Ovary (tissue), 9 donors: ENCODE results near the gene KRT82. TPM values are rescaled to one million over a fixed set of nuclear protein-coding genes. Genes with fewer than 3 reads are reported as not detected.

Experiments
- DNase-seq, 5 donors: peaks; one replicate each; pipeline ENCODE4 v3.0.0-alpha.2; 2019 to 2020
- H3K27ac ChIP-seq, 2 donors: fragments of 200-600 bp; one replicate each; pipeline versions ENCODE4 v1.5.1 to v1.8.0; 2019 to 2022
- H3K27me3 ChIP-seq: fragments of 200-600 bp; one replicate; pipeline ENCODE4 v1.8.0; 2022
- H3K36me3 ChIP-seq: fragments of 200-600 bp; sonication (generic); one replicate; pipeline ENCODE4 v1.5.1; 2019
- H3K4me1 ChIP-seq: one replicate; pipeline ENCODE4 v1.8.1; 2013; ENCODE audit warnings: mild to moderate bottlenecking, moderate library complexity; ENCODE audit not compliant: insufficient read depth
- H3K4me3 ChIP-seq: fragments of 200-600 bp; sonication (generic); one replicate; pipeline ENCODE4 v1.5.1; 2017
- H3K9me3 ChIP-seq, 2 donors: fragments of 200-600 bp in 1 of 2; sonication (generic) in 1 of 2; one replicate each; pipeline versions ENCODE4 v1.5.1 to v1.8.1; 2013 to 2019; ENCODE audit warnings: mild to moderate bottlenecking in 1 of 2, moderate library complexity in 1 of 2
- EP300 ChIP-seq: sonication (generic); formaldehyde crosslinking; IDR thresholded peaks from one replicate; pipeline ENCODE4 v1.6.1; 2017; ENCODE audit warnings: antibody characterized with exemption
- POLR2A ChIP-seq: fragments of 450-650 bp; IDR thresholded peaks from one replicate; pipeline ENCODE4 v1.6.1; 2017; ENCODE audit warnings: antibody characterized with exemption, mild to moderate bottlenecking, moderate library complexity
- WGBS, 3 donors: extraction: QIAGEN DNeasy Blood & Tissue Kit in 1 of 3; methylation state at CpG; one replicate each; pipeline versions ENCODE4 v1.1.5 to v1.1.7; 2013 to 2017; 5-methylcytosine and 5-hydroxymethylcytosine counted together
- intact Hi-C, 4 donors: fragments of 100-400 bp; cut with DNase I; formaldehyde crosslinking; loops; one replicate each; pipeline versions ENCODE4 v1.11.0 to v1.15.1; 2022 to 2023
- polyA plus RNA-seq, 2 donors: library from polyadenylated mRNA; stranded (reverse); fragments of 200-250 nt in 1 of 2; fragments of 350-450 nt in 1 of 2; fragmentation: Illumina TruSeq in 1 of 2; extraction: RNeasy Lipid Tissue Mini Kit (QIAGEN cat#74804) in 1 of 2; gene quantifications; one replicate each; pipeline ENCODE4 v1.2.3, GENCODE V29; 2013 to 2014
- total RNA-seq, 7 donors: library from RNA; depleted of rRNA in 2 of 7; stranded (reverse); fragments of >200 nt in 2 of 7; fragmentation: NEBNext Ultra II Directional in 3 of 7; extraction: Animal tissue kit (Norgen Biotek cat#: 25700) in 3 of 7; gene quantifications; one replicate each; pipeline versions ENCODE4 v1.1.0 to v1.2.4, GENCODE V29; 2016 to 2023
- TF ChIP-seq, protein P1 (sequence below), 3 donors: fragments of 450-650 bp in 2 of 3; fragments of 200-600 bp in 1 of 3; IDR thresholded peaks; one replicate each; pipeline versions ENCODE4 v1.5.1 to v1.8.0; 2016 to 2022; ENCODE audit warnings: antibody characterized with exemption in 3 of 3, mild to moderate bottlenecking in 1 of 3
- donor health status: DM: no; HTN: no; CAD: no; lungs with moderate emphysema.
- donor health status: DM: no; HTN: no; CAD: no.
- donor health status: Bipolar disorder and iron deficiency.
- donor health status: DM: yes; HTN: yes; CAD: no.
- donor health status: DM: no; HTN: no; CAD: no.
- donor health status: DM: yes; HTN: yes; CAD: no.

The KRT82 gene
- total and polyA plus RNA-seq, 9 donors, result not detected

GRCh38 chr12:52372216-52373154 is 33.6 kb downstream of the KRT82 start:
- TF ChIP-seq EP300 (no peak), POLR2A (no peak)
- TF ChIP-seq, protein P1, sequence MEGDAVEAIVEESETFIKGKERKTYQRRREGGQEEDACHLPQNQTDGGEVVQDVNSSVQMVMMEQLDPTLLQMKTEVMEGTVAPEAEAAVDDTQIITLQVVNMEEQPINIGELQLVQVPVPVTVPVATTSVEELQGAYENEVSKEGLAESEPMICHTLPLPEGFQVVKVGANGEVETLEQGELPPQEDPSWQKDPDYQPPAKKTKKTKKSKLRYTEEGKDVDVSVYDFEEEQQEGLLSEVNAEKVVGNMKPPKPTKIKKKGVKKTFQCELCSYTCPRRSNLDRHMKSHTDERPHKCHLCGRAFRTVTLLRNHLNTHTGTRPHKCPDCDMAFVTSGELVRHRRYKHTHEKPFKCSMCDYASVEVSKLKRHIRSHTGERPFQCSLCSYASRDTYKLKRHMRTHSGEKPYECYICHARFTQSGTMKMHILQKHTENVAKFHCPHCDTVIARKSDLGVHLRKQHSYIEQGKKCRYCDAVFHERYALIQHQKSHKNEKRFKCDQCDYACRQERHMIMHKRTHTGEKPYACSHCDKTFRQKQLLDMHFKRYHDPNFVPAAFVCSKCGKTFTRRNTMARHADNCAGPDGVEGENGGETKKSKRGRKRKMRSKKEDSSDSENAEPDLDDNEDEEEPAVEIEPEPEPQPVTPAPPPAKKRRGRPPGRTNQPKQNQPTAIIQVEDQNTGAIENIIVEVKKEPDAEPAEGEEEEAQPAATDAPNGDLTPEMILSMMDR (IDR thresholded peaks at IDR 0.05), result peak in 1 of 3 donors; percentile 59
- Histone ChIP-seq H3K36me3 (no peaks in the 10 kb centered on the region), H3K27ac (no peak overlapping the region), H3K27me3 (no peaks in the 10 kb centered on the region), H3K9me3 (no peaks in the 10 kb centered on the region), H3K4me3 (no peak overlapping the region), H3K4me1 (peaks cover 7% of the 10 kb centered on the region)
- 30 to 37% (median 30%) methylated on average over 10 of the region's 10 CpGs for WGBS, 3 donors
- intact Hi-C loops, result loop anchor here in 1 of 4 donors (5.0 kb wide), 1 partner anchor 505 kb away; no protein-coding TSS in a partner anchor
- peak; percentile 56 to 84 (median 64) for DNase-seq

DNA sequence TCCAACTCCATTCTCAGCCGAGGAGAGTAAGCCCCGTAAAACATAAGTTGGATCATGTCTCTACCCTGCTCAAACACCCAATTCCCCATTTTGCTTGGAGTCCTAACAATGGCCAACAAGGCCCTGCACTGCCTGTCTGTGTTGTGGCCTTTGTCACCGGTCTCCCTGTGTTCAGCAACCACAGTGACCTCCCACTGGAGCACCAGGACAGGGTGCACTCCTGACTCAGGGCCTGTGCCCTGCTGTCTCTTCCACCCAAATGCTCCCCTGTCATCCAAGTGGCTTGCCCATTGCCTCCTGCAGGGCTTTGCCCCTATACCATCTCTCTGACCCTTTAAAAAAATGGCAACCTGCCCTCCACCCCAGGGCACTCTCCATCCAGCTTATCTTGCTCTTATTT is 34.4 kb downstream of the KRT82 start:
- no peak for TF ChIP-seq EP300
- TF ChIP-seq POLR2A, result no peak
- TF ChIP-seq, protein P1 (IDR thresholded peaks at IDR 0.05), result no peak
- 60 to 66% (median 65%) methylated on average over 3 of the region's 3 CpGs for WGBS, 3 donors
- no peak for DNase-seq
- no peak overlapping the region for H3K27ac ChIP-seq
- H3K4me3 ChIP-seq, result no peak overlapping the region
- peaks cover 7% of the 10 kb centered on the region for H3K4me1 ChIP-seq
- H3K27me3 ChIP-seq, result no peaks in the 10 kb centered on the region
- no peaks in the 10 kb centered on the region for H3K9me3 ChIP-seq
- H3K36me3 ChIP-seq, result no peaks in the 10 kb centered on the region
- intact Hi-C loops, result loop anchor here in 1 of 4 donors (5.0 kb wide), 1 partner anchor 506 kb away; no protein-coding TSS in a partner anchor

DNA sequence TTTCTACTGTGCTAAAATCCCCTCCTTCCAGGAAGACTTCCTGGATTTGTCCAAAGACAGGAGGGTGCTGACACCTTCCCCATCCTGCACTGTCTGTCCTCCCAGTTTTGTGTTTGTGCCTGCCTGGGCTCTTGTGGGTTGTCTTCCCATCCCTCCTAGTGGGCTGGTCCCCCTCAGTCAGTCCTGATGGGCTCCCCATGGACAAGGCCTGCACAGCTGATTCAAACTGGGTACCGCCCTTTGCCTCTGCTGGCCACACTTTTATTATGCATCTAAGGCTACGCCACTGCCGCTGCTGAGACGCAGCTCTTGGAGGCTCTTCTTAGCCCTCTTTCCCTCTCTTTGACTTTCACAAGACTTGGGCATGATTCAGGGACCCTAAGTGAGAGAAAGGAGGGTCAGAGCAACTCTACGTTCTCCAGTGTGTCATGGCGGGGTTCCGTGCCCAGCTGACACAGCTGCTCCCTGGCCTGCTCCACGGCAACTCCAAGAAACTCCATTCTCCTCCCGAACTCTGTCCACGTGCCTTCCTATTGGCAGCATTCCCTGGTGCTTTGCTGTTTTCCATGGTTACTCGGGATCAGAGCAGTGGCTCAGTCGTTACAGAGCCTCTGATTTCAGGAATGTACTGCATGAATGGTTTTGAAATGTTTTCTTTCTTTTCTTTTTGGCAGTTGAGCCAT is 35.1 kb downstream of the KRT82 start:
- Histone ChIP-seq H3K9me3 (no peaks in the 10 kb centered on the region), H3K4me1 (peaks cover 7% of the 10 kb centered on the region), H3K27me3 (no peaks in the 10 kb centered on the region), H3K27ac (no peak overlapping the region), H3K36me3 (no peaks in the 10 kb centered on the region), H3K4me3 (no peak overlapping the region)
- no peak for TF ChIP-seq EP300
- TF ChIP-seq POLR2A, result no peak
- peak; percentile 22 to 57 (median 33) for DNase-seq
- intact Hi-C loops, result loop anchor here in 1 of 4 donors (5.0 kb wide), 1 partner anchor 506 kb away; no protein-coding TSS in a partner anchor
- 27 to 34% (median 33%) methylated on average over 12 of the region's 12 CpGs for WGBS, 3 donors

GRCh38 chr12:52369809-52370208 is 36.3 kb downstream of the KRT82 start:
- Histone ChIP-seq H3K4me3 (no peak overlapping the region), H3K9me3 (no peaks in the 10 kb centered on the region), H3K27ac (no peak overlapping the region), H3K36me3 (no peaks in the 10 kb centered on the region), H3K4me1 (peaks cover 7% of the 10 kb centered on the region), H3K27me3 (no peaks in the 10 kb centered on the region)
- no peak for TF ChIP-seq EP300
- TF ChIP-seq, protein P1 (IDR thresholded peaks at IDR 0.05), result no peak
- TF ChIP-seq POLR2A, result no peak
- WGBS, 3 donors, result 70 to 93% (median 72%) methylated on average over 5 to 6 of the region's 6 CpGs
- intact Hi-C loops, result loop anchor here in 2 of 4 donors (5.0 to 10.0 kb wide), 2 partner anchors 205 to 507 kb away; partner anchors contain the start of gene KRT74 (in 1 of the 2)
- DNase-seq, result no peak
